CD4-positive, CD25-positive, alpha-beta regulatory T cell (primary cell): ENCODE measurements around the gene IKBKE. TPM values are rescaled to one million over a fixed set of nuclear protein-coding genes. Genes with fewer than 3 reads are reported as not detected.

Experiments
- ATAC-seq, 2 donors: fragments of 150-1000 bp; cut with Tn5 transposase; one replicate each; pipeline ENCODE4 v1.10.0; 2021; ENCODE audit warnings: low read depth in 2 of 2, moderate number of reproducible peaks in 2 of 2, moderate library complexity in 1 of 2
- DNase-seq, 3 donors: peaks; one replicate each; pipeline versions ENCODE4 v3.0.0 to v3.0.0-alpha.2; 2012 to 2022; ENCODE audit warnings: mixed read lengths in 1 of 3
- H3K27ac ChIP-seq: one replicate; pipeline ENCODE4 v1.7.0; 2013; ENCODE audit warnings: mild to moderate bottlenecking, low read length; ENCODE audit not compliant: insufficient read depth, poor library complexity, severe bottlenecking
- H3K27me3 ChIP-seq: one replicate; pipeline ENCODE4 v1.7.0; 2013; ENCODE audit warnings: low read length; ENCODE audit not compliant: control insufficient read depth, insufficient read depth
- H3K36me3 ChIP-seq: one replicate; pipeline ENCODE4 v1.7.0; 2013; ENCODE audit warnings: mild to moderate bottlenecking, low read length, moderate library complexity; ENCODE audit not compliant: control insufficient read depth, insufficient read depth
- H3K4me1 ChIP-seq: 2 replicates; pipeline ENCODE4 v1.7.0; 2013; ENCODE audit warnings: mild to moderate bottlenecking, low read length; ENCODE audit not compliant: insufficient read depth, control insufficient read depth, poor library complexity, severe bottlenecking
- H3K4me3 ChIP-seq: one replicate; pipeline ENCODE4 v1.7.0; 2013; ENCODE audit warnings: low read depth, mild to moderate bottlenecking, low read length, moderate library complexity
- H3K9me3 ChIP-seq, 2 experiments: 1 replicate in 1 of 2; 2 replicates in 1 of 2; pipeline ENCODE4 v1.7.0; 2013; ENCODE audit warnings: low read length in 2 of 2, mild to moderate bottlenecking in 1 of 2, moderate library complexity in 1 of 2; ENCODE audit not compliant: control insufficient read depth in 2 of 2
- H3K27ac Mint-ChIP-seq, 3 donors: one replicate each; pipeline ENCODE4 v1.8.0; 2020 to 2022; ENCODE audit warnings: mild to moderate bottlenecking in 3 of 3, mixed read lengths in 3 of 3, moderate library complexity in 2 of 3
- H3K27me3 Mint-ChIP-seq: one replicate; pipeline ENCODE4 v1.8.0; 2022; ENCODE audit warnings: mild to moderate bottlenecking, mixed read lengths
- H3K36me3 Mint-ChIP-seq: one replicate; pipeline ENCODE4 v1.8.0; 2020; ENCODE audit warnings: mixed read lengths
- H3K4me1 Mint-ChIP-seq, 4 donors: one replicate each; pipeline ENCODE4 v1.8.0; 2020 to 2022; ENCODE audit warnings: mixed read lengths in 4 of 4, mild to moderate bottlenecking in 1 of 4
- H3K4me3 Mint-ChIP-seq, 4 donors: one replicate each; pipeline ENCODE4 v1.8.0; 2020 to 2022; ENCODE audit warnings: mild to moderate bottlenecking in 4 of 4, mixed read lengths in 4 of 4, moderate library complexity in 3 of 4
- H3K9me3 Mint-ChIP-seq, 7 donors: one replicate each; pipeline ENCODE4 v1.8.0; 2020 to 2022; ENCODE audit warnings: mixed read lengths in 7 of 7, mild to moderate bottlenecking in 3 of 7, moderate library complexity in 2 of 7
- polyA plus RNA-seq, 4 donors: library from polyadenylated mRNA; unstranded; fragments of 300-500 nt; fragmentation: Illumina TruSeq; gene quantifications; one replicate each; pipeline ENCODE4 v1.2.3, GENCODE V29; 2021
- total RNA-seq: library from RNA; stranded (reverse); gene quantifications from one replicate; pipeline ENCODE4 v1.2.3, GENCODE V29; 2022

The IKBKE gene
- total and polyA plus RNA-seq, 5 donors from 2014 or later: 55.3 to 87.4 (median 78.3) TPM

- peak overlapping the region; percentile 38 to 90 (median 57) for H3K27ac Mint-ChIP-seq
- H3K4me3 Mint-ChIP-seq: peak overlapping the region in 2 of 4 donors; percentile 30 to 59
- Histone ChIP-seq H3K27me3 (no peaks in the 10 kb centered on the region), H3K36me3 (peaks cover 30% of the 10 kb centered on the region), H3K4me1 (peaks cover 13% of the 10 kb centered on the region), H3K4me3 (peak overlapping the region; percentile 0), H3K27ac (no peak overlapping the region), H3K9me3 (no peaks in the 10 kb centered on the region)
- no peaks in the 10 kb centered on the region for H3K9me3 Mint-ChIP-seq
- H3K4me1 Mint-ChIP-seq: peaks cover 9 to 12% (median 11%) of the 10 kb centered on the region in 4 donors
- H3K36me3 Mint-ChIP-seq: peaks cover 19% of the 10 kb centered on the region
- H3K27me3 Mint-ChIP-seq: no peaks in the 10 kb centered on the region
- ATAC-seq: peak in 1 of 2 donors; percentile 38
- peak in 1 of 3 donors; percentile 58 for DNase-seq
These were observed 13.5 kb upstream of the IKBKE start for GRCh38 chr1:206456577-206457370.

- no peak overlapping the region for H3K4me3 Mint-ChIP-seq
- H3K27me3 Mint-ChIP-seq: no peaks in the 10 kb centered on the region
- peaks cover 11 to 15% (median 13%) of the 10 kb centered on the region in 4 donors for H3K4me1 Mint-ChIP-seq
- ATAC-seq: no peak
- no peak overlapping the region for H3K27ac ChIP-seq
- no peak for DNase-seq
- H3K4me3 ChIP-seq: peak overlapping the region; percentile 0
- peak overlapping the region; percentile 38 to 90 (median 57) for H3K27ac Mint-ChIP-seq
- H3K4me1 ChIP-seq: peaks cover 13% of the 10 kb centered on the region
- H3K9me3 ChIP-seq: no peaks in the 10 kb centered on the region
- peaks cover 18% of the 10 kb centered on the region for H3K36me3 Mint-ChIP-seq
- no peaks in the 10 kb centered on the region for H3K27me3 ChIP-seq
- no peaks in the 10 kb centered on the region for H3K9me3 Mint-ChIP-seq
- H3K36me3 ChIP-seq: peaks cover 27% of the 10 kb centered on the region
These were observed 12.7 kb upstream of the IKBKE start for GRCh38 chr1:206457408-206458120.

DNA sequence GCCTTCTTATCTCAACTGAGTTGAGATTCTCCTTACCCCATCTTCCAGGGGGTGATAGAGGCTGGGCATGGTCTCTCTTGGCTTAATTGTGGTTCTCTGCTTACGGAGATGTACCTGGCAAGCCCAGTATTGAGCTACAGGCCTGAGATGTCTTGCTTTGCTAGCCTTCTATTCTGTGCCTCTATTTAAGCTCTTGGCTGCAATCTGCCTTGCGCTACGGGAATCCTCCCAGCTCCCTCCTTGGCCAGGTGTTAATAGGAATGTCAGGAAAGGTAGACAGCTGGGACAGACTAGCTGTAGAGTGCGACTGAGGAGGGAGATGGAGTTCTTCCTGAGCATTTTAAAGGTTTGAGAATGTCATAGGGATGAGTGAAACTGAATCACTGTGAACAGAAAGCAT is 10.6 kb upstream of the IKBKE start:
- Mint-ChIP-seq H3K4me3 (no peak overlapping the region), H3K36me3 (peaks cover 13% of the 10 kb centered on the region), H3K4me1 (peaks cover 16 to 33% (median 23%) of the 10 kb centered on the region in 4 donors), H3K27me3 (no peaks in the 10 kb centered on the region), H3K27ac (no peak overlapping the region), H3K9me3 (no peaks in the 10 kb centered on the region)
- Histone ChIP-seq H3K9me3 (no peaks in the 10 kb centered on the region), H3K27ac (no peak overlapping the region), H3K27me3 (no peaks in the 10 kb centered on the region), H3K4me3 (no peak overlapping the region), H3K4me1 (peaks cover 13% of the 10 kb centered on the region), H3K36me3 (peaks cover 11% of the 10 kb centered on the region)
- no peak for DNase-seq
- no peak for ATAC-seq

GRCh38 chr1:206460836-206461426 is 9.3 kb upstream of the IKBKE start:
- Mint-ChIP-seq H3K4me3 (no peak overlapping the region), H3K9me3 (no peaks in the 10 kb centered on the region), H3K4me1 (peaks cover 19 to 45% (median 29%) of the 10 kb centered on the region in 4 donors), H3K27me3 (no peaks in the 10 kb centered on the region), H3K36me3 (peaks cover 5% of the 10 kb centered on the region), H3K27ac (peak overlapping the region in 1 of 3 donors; percentile 46)
- Histone ChIP-seq H3K27me3 (no peaks in the 10 kb centered on the region), H3K9me3 (no peaks in the 10 kb centered on the region), H3K4me1 (peaks cover 20% of the 10 kb centered on the region), H3K36me3 (peaks cover under 1% of the 10 kb centered on the region), H3K27ac (no peak overlapping the region), H3K4me3 (no peak overlapping the region)
- DNase-seq (no peak), ATAC-seq (no peak)

- H3K27ac Mint-ChIP-seq: peak overlapping the region in 2 of 3 donors; percentile 38 to 43
- Histone ChIP-seq H3K4me3 (no peak overlapping the region), H3K4me1 (peaks cover 25% of the 10 kb centered on the region), H3K9me3 (no peaks in the 10 kb centered on the region), H3K27ac (no peak overlapping the region), H3K36me3 (no peaks in the 10 kb centered on the region), H3K27me3 (no peaks in the 10 kb centered on the region)
- DNase-seq: peak; percentile 59 to 82 (median 73)
- H3K27me3 Mint-ChIP-seq: no peaks in the 10 kb centered on the region
- H3K4me3 Mint-ChIP-seq: no peak overlapping the region
- ATAC-seq: peak; percentile 74 to 78
- H3K36me3 Mint-ChIP-seq: peaks cover 5% of the 10 kb centered on the region
- H3K9me3 Mint-ChIP-seq: no peaks in the 10 kb centered on the region
- H3K4me1 Mint-ChIP-seq: peaks cover 20 to 52% (median 35%) of the 10 kb centered on the region in 4 donors
These were observed 8.4 kb upstream of the IKBKE start for GRCh38 chr1:206461602-206462455.

DNA sequence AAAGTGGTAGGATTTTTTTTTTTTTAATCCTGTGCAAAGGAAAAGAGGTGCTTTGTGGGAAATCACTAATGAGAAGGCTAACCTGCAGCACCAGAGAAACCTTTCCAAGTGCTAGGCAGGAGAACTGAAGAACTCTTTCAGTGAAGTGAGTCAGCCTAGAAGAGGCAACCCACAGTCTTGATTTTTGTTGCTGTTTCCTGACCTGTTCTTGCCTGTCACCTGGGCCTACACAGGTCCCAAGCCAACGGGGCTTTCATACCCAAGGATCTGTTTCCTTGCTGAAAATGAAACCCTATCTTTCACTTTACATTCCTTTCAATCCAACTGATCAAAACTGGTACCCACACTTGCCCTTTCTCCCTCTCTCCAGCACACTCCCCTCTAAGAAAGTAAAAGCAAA is 7.1 kb upstream of the IKBKE start:
- Mint-ChIP-seq H3K4me1 (peaks cover 19 to 56% (median 42%) of the 10 kb centered on the region in 4 donors), H3K4me3 (peak overlapping the region in 1 of 4 donors; percentile 2), H3K36me3 (peaks cover 5% of the 10 kb centered on the region), H3K27me3 (no peaks in the 10 kb centered on the region), H3K9me3 (no peaks in the 10 kb centered on the region), H3K27ac (peak overlapping the region; percentile 72 to 90 (median 83))
- no peaks in the 10 kb centered on the region for H3K27me3 ChIP-seq
- H3K36me3 ChIP-seq: no peaks in the 10 kb centered on the region
- peaks cover 29% of the 10 kb centered on the region for H3K4me1 ChIP-seq
- ATAC-seq: peak in 1 of 2 donors; percentile 22
- peak overlapping the region; percentile 36 for H3K27ac ChIP-seq
- peak in 1 of 3 donors; percentile 46 for DNase-seq
- no peak overlapping the region for H3K4me3 ChIP-seq
- no peaks in the 10 kb centered on the region for H3K9me3 ChIP-seq

GRCh38 chr1:206463911-206464310 is 6.4 kb upstream of the IKBKE start:
- Histone ChIP-seq H3K27ac (no peak overlapping the region), H3K4me3 (no peak overlapping the region), H3K36me3 (no peaks in the 10 kb centered on the region), H3K27me3 (no peaks in the 10 kb centered on the region), H3K4me1 (peaks cover 37% of the 10 kb centered on the region), H3K9me3 (no peaks in the 10 kb centered on the region)
- Mint-ChIP-seq H3K36me3 (peaks cover 5% of the 10 kb centered on the region), H3K27me3 (no peaks in the 10 kb centered on the region), H3K4me3 (no peak overlapping the region), H3K9me3 (no peaks in the 10 kb centered on the region), H3K4me1 (peaks cover 19 to 64% (median 49%) of the 10 kb centered on the region in 4 donors), H3K27ac (peak overlapping the region in 2 of 3 donors; percentile 83 to 90)
- ATAC-seq: no peak
- DNase-seq: no peak
